Epithelial cell of proximal tubule (primary cell): ENCODE results near the gene CHMP1B. TPM values are rescaled to one million over a fixed set of nuclear protein-coding genes. Genes with fewer than 3 reads are reported as not detected.

Experiments
- DNase-seq: peaks from one replicate; pipeline ENCODE4 v3.0.0-alpha.2; 2011; ENCODE audit warnings: low read depth
- H3K4me3 ChIP-seq: 2 replicates; pipeline ENCODE4 v1.5.1; 2011; ENCODE audit warnings: low read depth, mild to moderate bottlenecking, low read length
- CTCF ChIP-seq: conservative IDR thresholded peaks from 2 replicates; pipeline ENCODE4 v1.5.1; 2012; ENCODE audit warnings: low read depth, mild to moderate bottlenecking, low read length
- total RNA-seq: library from RNA; depleted of rRNA; stranded (reverse); fragments of >200 nt; gene quantifications from 2 replicates; pipeline ENCODE4 v1.2.3, GENCODE V29; 2015

Gene CHMP1B
- total RNA-seq, 1 donor from 2014 or later, result 69.8 TPM

GRCh38 chr18:11810379-11810778 is 40.8 kb upstream of the CHMP1B start:
- DNase-seq, result no peak
- no peak for TF ChIP-seq CTCF
- no peak overlapping the region for H3K4me3 ChIP-seq

GRCh38 chr18:11811009-11811408 is 40.2 kb upstream of the CHMP1B start:
- no peak for TF ChIP-seq CTCF
- no peak overlapping the region for H3K4me3 ChIP-seq

GRCh38 chr18:11817229-11817628 is 34.0 kb upstream of the CHMP1B start:
- TF ChIP-seq CTCF, result no peak
- no peak overlapping the region for H3K4me3 ChIP-seq
- DNase-seq, result no peak

More at GRCh38 chr18:11811009-11811408, 40.2 kb upstream of the CHMP1B start:
- DNase-seq, result no peak

GRCh38 chr18:11818486-11819203 is 32.6 kb upstream of the CHMP1B start:
- TF ChIP-seq CTCF, result no peak
- DNase-seq, result no peak

GRCh38 chr18:11819938-11820337 is 31.3 kb upstream of the CHMP1B start:
- H3K4me3 ChIP-seq, result no peak overlapping the region
- TF ChIP-seq CTCF, result no peak
- no peak for DNase-seq

More at GRCh38 chr18:11818486-11819203, 32.6 kb upstream of the CHMP1B start:
- no peak overlapping the region for H3K4me3 ChIP-seq

GRCh38 chr18:11820697-11821096 is 30.5 kb upstream of the CHMP1B start:
- H3K4me3 ChIP-seq, result no peak overlapping the region
- TF ChIP-seq CTCF, result no peak
- no peak for DNase-seq

GRCh38 chr18:11821208-11821607 is 30.0 kb upstream of the CHMP1B start:
- no peak overlapping the region for H3K4me3 ChIP-seq
- TF ChIP-seq CTCF, result no peak
- no peak for DNase-seq
